Right renal cortex interstitium (tissue), 3 donors: ENCODE results near the gene OR51B2. TPM values are rescaled to one million over a fixed set of nuclear protein-coding genes. Genes with fewer than 3 reads are reported as not detected.
"Not testable (repeated sequence)": the region's sequence is repeated elsewhere in the genome, so short reads cannot be mapped to it uniquely, and the experiment has no call there.

Source experiments
- DNase-seq, 3 donors: peaks; one replicate each; pipeline ENCODE4 v3.0.0-alpha.2; 2013; ENCODE audit warnings: low read depth in 3 of 3, low spot score in 2 of 3
- polyA plus RNA-seq, 3 donors: library from polyadenylated mRNA; unstranded; fragments of 120-200 nt; gene quantifications; one replicate each; pipeline ENCODE4 v1.2.1, GENCODE V29; 2013; ENCODE audit not compliant: insufficient read length in 3 of 3

OR51B2 gene
- not detected for polyA plus RNA-seq

GRCh38 chr11:5324197-5324596 lies at the start of gene OR51B2:
OR51B2 (minus strand) TSS chr11:5324297; CDS start chr11:5324297, 0 bp downstream.
- no peak for DNase-seq

GRCh38 chr11:5369789-5370188 lies 45.7 kb upstream of the OR51B2 start:
- DNase-seq: no peak

GRCh38 chr11:5368502-5369043 lies 44.5 kb upstream of the OR51B2 start:
- DNase-seq: no peak

- DNase-seq: no peak
Measured at GRCh38 chr11:5367448-5368074, 43.5 kb upstream of the OR51B2 start.

- DNase-seq: no peak
Measured at GRCh38 chr11:5366856-5367255, 42.8 kb upstream of the OR51B2 start.

GRCh38 chr11:5366365-5366764 lies 42.3 kb upstream of the OR51B2 start:
- not testable (repeated sequence) for DNase-seq

GRCh38 chr11:5364214-5364613 lies 40.1 kb upstream of the OR51B2 start:
- no peak for DNase-seq

GRCh38 chr11:5363679-5364078 lies 39.6 kb upstream of the OR51B2 start:
- DNase-seq: no peak

GRCh38 chr11:5362017-5362625 lies 38.0 kb upstream of the OR51B2 start:
- DNase-seq: no peak

- not testable (repeated sequence) for DNase-seq
Measured at GRCh38 chr11:5356031-5356430, 31.9 kb upstream of the OR51B2 start.

- no peak for DNase-seq
Measured at GRCh38 chr11:5351208-5351607, 27.1 kb upstream of the OR51B2 start, which contains the start of gene OR51B6. OR51B6 (plus strand) TSS chr11:5351508; CDS start chr11:5351508, 0 bp downstream.

- DNase-seq: no peak
Measured at GRCh38 chr11:5349550-5349949, 25.5 kb upstream of the OR51B2 start.

GRCh38 chr11:5348551-5349194 lies 24.6 kb upstream of the OR51B2 start:
- DNase-seq: no peak

GRCh38 chr11:5345831-5346230 lies 21.7 kb upstream of the OR51B2 start:
- no peak for DNase-seq

- DNase-seq: no peak
Measured at GRCh38 chr11:5343474-5344335, 19.6 kb upstream of the OR51B2 start, which contains the start of gene OR51B5. OR51B5 (minus strand) TSS chr11:5343524; CDS start chr11:5343524, 0 bp downstream.

GRCh38 chr11:5339771-5340322 lies 15.8 kb upstream of the OR51B2 start:
- DNase-seq: no peak

GRCh38 chr11:5337253-5337652 lies 13.2 kb upstream of the OR51B2 start:
- not testable (repeated sequence) for DNase-seq

- DNase-seq: no peak
Measured at GRCh38 chr11:5336331-5336730, 12.2 kb upstream of the OR51B2 start.

- no peak for DNase-seq
Measured at GRCh38 chr11:5335170-5335569, 11.1 kb upstream of the OR51B2 start.

- DNase-seq: no peak
Measured at GRCh38 chr11:5317292-5317691, 6.8 kb downstream of the OR51B2 start.
